Activated CD4-positive, alpha-beta memory T cell treated with anti-CD3 and anti-CD28 coated beads for 36 hours (primary cell): Measurements from ENCODE around the gene ZDHHC3. TPM values are rescaled to one million over a fixed set of nuclear protein-coding genes. Genes with fewer than 3 reads are reported as not detected.

Experiments
- CTCF ChIA-PET: fragments of 350-600 bp; sonication (Branson Sonifier 250); formaldehyde crosslinking; loops from one replicate; lab custom pipeline; 2021; ENCODE audit warnings: antibody characterized with exemption, inconsistent platforms; lab: Charles Lee
- POLR2A ChIA-PET: fragments of 350-600 bp; sonication (Branson Sonifier 250); formaldehyde crosslinking; loops from one replicate; lab custom pipeline; 2021; ENCODE audit warnings: antibody characterized with exemption; lab: Charles Lee
- DNase-seq: peaks from one replicate; pipeline ENCODE4 v3.0.0-alpha.2; 2020
- H3K27ac Mint-ChIP-seq: one replicate; pipeline ENCODE4 v1.8.0; 2021; ENCODE audit warnings: mixed read lengths
- H3K27me3 Mint-ChIP-seq: one replicate; pipeline ENCODE4 v1.8.0; 2021; ENCODE audit warnings: mixed read lengths
- H3K36me3 Mint-ChIP-seq: one replicate; pipeline ENCODE4 v1.8.0; 2021; ENCODE audit warnings: mixed read lengths
- H3K4me1 Mint-ChIP-seq: one replicate; pipeline ENCODE4 v1.8.0; 2021; ENCODE audit warnings: low read depth, mixed read lengths
- H3K4me3 Mint-ChIP-seq: one replicate; pipeline ENCODE4 v1.8.0; 2021; ENCODE audit warnings: mild to moderate bottlenecking, mixed read lengths
- H3K9me3 Mint-ChIP-seq: one replicate; pipeline ENCODE4 v1.8.0; 2021; ENCODE audit warnings: mixed read lengths
- intact Hi-C: fragments of 100-400 bp; cut with micrococcal nuclease; formaldehyde crosslinking; loops from one replicate; pipeline ENCODE4 v1.15.1; 2023
- total RNA-seq, 2 experiments: library from RNA; stranded (reverse); gene quantifications; one replicate each; pipeline ENCODE4 v1.2.3, GENCODE V29; 2021

ZDHHC3 gene
- total RNA-seq, 2 experiments from 2014 or later, result 26.9 to 34.8 TPM

- ChIA-PET CTCF (interaction anchor here (0.6 kb wide), 1 partner anchor 409 kb away, joined by 5 read pairs; no protein-coding TSS in a partner anchor), POLR2A (no interaction called here)
- no peak for DNase-seq
- Mint-ChIP-seq H3K9me3 (no peaks in the 10 kb centered on the region), H3K4me1 (no peaks in the 10 kb centered on the region), H3K4me3 (no peak overlapping the region), H3K27ac (no peak overlapping the region), H3K27me3 (no peaks in the 10 kb centered on the region), H3K36me3 (peaks cover 17% of the 10 kb centered on the region)
- intact Hi-C loops, result no loop called here
Observed at GRCh38 chr3:44942202-44942921, 33.6 kb downstream of the ZDHHC3 start.

GRCh38 chr3:44939581-44940036, 36.4 kb downstream of the ZDHHC3 start:
- Mint-ChIP-seq H3K4me3 (no peak overlapping the region), H3K27me3 (no peaks in the 10 kb centered on the region), H3K27ac (no peak overlapping the region), H3K4me1 (no peaks in the 10 kb centered on the region), H3K9me3 (no peaks in the 10 kb centered on the region), H3K36me3 (peaks cover 20% of the 10 kb centered on the region)
- DNase-seq, result no peak
- intact Hi-C loops, result no loop called here
- ChIA-PET CTCF (interaction anchor here (1.3 kb wide), 1 partner anchor 407 kb away, joined by 3 read pairs; no protein-coding TSS in a partner anchor), POLR2A (no interaction called here)

- H3K27me3 Mint-ChIP-seq, result no peaks in the 10 kb centered on the region
- H3K36me3 Mint-ChIP-seq, result peaks cover 5% of the 10 kb centered on the region
- CTCF ChIA-PET, result no interaction called here
Observed at GRCh38 chr3:44932986-44933944, 42.7 kb downstream of the ZDHHC3 start.

GRCh38 chr3:44932271-44932670, 43.7 kb downstream of the ZDHHC3 start:
- Mint-ChIP-seq H3K9me3 (no peaks in the 10 kb centered on the region), H3K36me3 (peaks cover 5% of the 10 kb centered on the region), H3K27ac (no peak overlapping the region), H3K4me1 (no peaks in the 10 kb centered on the region), H3K4me3 (no peak overlapping the region), H3K27me3 (no peaks in the 10 kb centered on the region)
- no peak for DNase-seq
- POLR2A ChIA-PET, result no interaction called here
- CTCF ChIA-PET, result interaction anchor here (0.8 kb wide), 1 partner anchor 64 kb away, joined by 4 read pairs; no protein-coding TSS in a partner anchor
- intact Hi-C loops, result no loop called here

More at GRCh38 chr3:44932986-44933944, 42.7 kb downstream of the ZDHHC3 start:
- no peaks in the 10 kb centered on the region for H3K4me1 Mint-ChIP-seq
- intact Hi-C loops, result no loop called here
- no peak overlapping the region for H3K4me3 Mint-ChIP-seq
- no peaks in the 10 kb centered on the region for H3K9me3 Mint-ChIP-seq
- no peak for DNase-seq
- POLR2A ChIA-PET, result no interaction called here
- no peak overlapping the region for H3K27ac Mint-ChIP-seq

GRCh38 chr3:44931791-44932190, 44.2 kb downstream of the ZDHHC3 start:
- no peak overlapping the region for H3K4me3 Mint-ChIP-seq
- peaks cover 5% of the 10 kb centered on the region for H3K36me3 Mint-ChIP-seq
- ChIA-PET POLR2A (no interaction called here), CTCF (interaction anchor here (0.8 kb wide), 1 partner anchor 64 kb away, joined by 4 read pairs; no protein-coding TSS in a partner anchor)
- H3K9me3 Mint-ChIP-seq, result no peaks in the 10 kb centered on the region
- no peak for DNase-seq
- no peaks in the 10 kb centered on the region for H3K4me1 Mint-ChIP-seq
- H3K27ac Mint-ChIP-seq, result no peak overlapping the region
- intact Hi-C loops, result no loop called here
- H3K27me3 Mint-ChIP-seq, result no peaks in the 10 kb centered on the region

GRCh38 chr3:44930911-44931310, 45.1 kb downstream of the ZDHHC3 start:
- intact Hi-C loops, result no loop called here
- Mint-ChIP-seq H3K4me3 (no peak overlapping the region), H3K36me3 (peaks cover 9% of the 10 kb centered on the region), H3K4me1 (no peaks in the 10 kb centered on the region), H3K27ac (no peak overlapping the region), H3K9me3 (no peaks in the 10 kb centered on the region), H3K27me3 (no peaks in the 10 kb centered on the region)
- ChIA-PET CTCF (interaction anchor here (1.8 kb wide), 1 partner anchor 16 kb away, joined by 4 read pairs; no protein-coding TSS in a partner anchor), POLR2A (no interaction called here)
- no peak for DNase-seq

GRCh38 chr3:44929782-44930181, 46.2 kb downstream of the ZDHHC3 start:
- H3K27me3 Mint-ChIP-seq, result no peaks in the 10 kb centered on the region
- POLR2A ChIA-PET, result no interaction called here
- CTCF ChIA-PET, result interaction anchor here (1.8 kb wide), 1 partner anchor 15 kb away, joined by 4 read pairs; no protein-coding TSS in a partner anchor

GRCh38 chr3:44927371-44927770, 48.6 kb downstream of the ZDHHC3 start:
- CTCF ChIA-PET, result interaction anchor here (1.0 kb wide), 1 partner anchor 13 kb away, joined by 3 read pairs; no protein-coding TSS in a partner anchor
- POLR2A ChIA-PET, result no interaction called here
- no peaks in the 10 kb centered on the region for H3K27me3 Mint-ChIP-seq
- no peaks in the 10 kb centered on the region for H3K9me3 Mint-ChIP-seq
- peaks cover 9% of the 10 kb centered on the region for H3K36me3 Mint-ChIP-seq
- DNase-seq, result no peak
- no peak overlapping the region for H3K4me3 Mint-ChIP-seq
- no peaks in the 10 kb centered on the region for H3K4me1 Mint-ChIP-seq
- intact Hi-C loops, result no loop called here
- no peak overlapping the region for H3K27ac Mint-ChIP-seq

More at GRCh38 chr3:44929782-44930181, 46.2 kb downstream of the ZDHHC3 start:
- DNase-seq, result no peak
- Mint-ChIP-seq H3K9me3 (no peaks in the 10 kb centered on the region), H3K36me3 (peaks cover 11% of the 10 kb centered on the region), H3K4me3 (no peak overlapping the region), H3K4me1 (no peaks in the 10 kb centered on the region), H3K27ac (no peak overlapping the region)
- intact Hi-C loops, result no loop called here

- H3K36me3 Mint-ChIP-seq, result peaks cover 9% of the 10 kb centered on the region
- H3K27ac Mint-ChIP-seq, result no peak overlapping the region
- H3K9me3 Mint-ChIP-seq, result no peaks in the 10 kb centered on the region
- no peak overlapping the region for H3K4me3 Mint-ChIP-seq
- DNase-seq, result no peak
- no peaks in the 10 kb centered on the region for H3K27me3 Mint-ChIP-seq
- ChIA-PET POLR2A (no interaction called here), CTCF (interaction anchor here (1.0 kb wide), 1 partner anchor 13 kb away, joined by 3 read pairs; no protein-coding TSS in a partner anchor)
- H3K4me1 Mint-ChIP-seq, result no peaks in the 10 kb centered on the region
- intact Hi-C loops, result no loop called here
Observed at GRCh38 chr3:44926921-44927320, 49.1 kb downstream of the ZDHHC3 start.

- ChIA-PET POLR2A (no interaction called here), CTCF (no interaction called here)
- H3K27me3 Mint-ChIP-seq, result no peaks in the 10 kb centered on the region
- no peak overlapping the region for H3K27ac Mint-ChIP-seq
- H3K36me3 Mint-ChIP-seq, result peaks cover 12% of the 10 kb centered on the region
- H3K9me3 Mint-ChIP-seq, result no peaks in the 10 kb centered on the region
- intact Hi-C loops, result no loop called here
- no peaks in the 10 kb centered on the region for H3K4me1 Mint-ChIP-seq
- no peak overlapping the region for H3K4me3 Mint-ChIP-seq
- DNase-seq, result no peak
Observed at GRCh38 chr3:44926172-44926571, 49.8 kb downstream of the ZDHHC3 start.

- intact Hi-C loops, result no loop called here
- peaks cover 16% of the 10 kb centered on the region for H3K36me3 Mint-ChIP-seq
- no peaks in the 10 kb centered on the region for H3K4me1 Mint-ChIP-seq
- ChIA-PET POLR2A (no interaction called here), CTCF (interaction anchor here (2.2 kb wide), 1 partner anchor 11 kb away, joined by 12 read pairs; no protein-coding TSS in a partner anchor)
- no peak overlapping the region for H3K4me3 Mint-ChIP-seq
- no peaks in the 10 kb centered on the region for H3K27me3 Mint-ChIP-seq
- no peaks in the 10 kb centered on the region for H3K9me3 Mint-ChIP-seq
- DNase-seq, result no peak
- H3K27ac Mint-ChIP-seq, result no peak overlapping the region
Observed at GRCh38 chr3:44924457-44925084, 51.4 kb downstream of the ZDHHC3 start.
